GM13976 (cell line): Measurements from ENCODE around the gene CDK5.
"Not testable (repeated sequence)": the region's sequence is repeated elsewhere in the genome, so short reads cannot be mapped to it uniquely, and the experiment has no call there.

Source experiments
- DNase-seq: peaks from one replicate; pipeline ENCODE4 v3.0.0; 2012; ENCODE audit warnings: low spot score
- in situ Hi-C: fragments of 300-500 bp; cut with MboI; formaldehyde crosslinking; loops from one replicate; pipeline ENCODE4 v1.12.0; 2022; ENCODE audit warnings: low sequenced_read_pairs, mixed read lengths, inconsistent platforms; ENCODE audit not compliant: unreplicated experiment
- TF ChIP-seq, protein P1 (sequence below): IDR thresholded peaks from 2 replicates; pipeline ENCODE4 v1.5.1; 2012; ENCODE audit warnings: borderline replicate concordance, mild to moderate bottlenecking; ENCODE audit not compliant: insufficient read depth; ENCODE audit errors: extremely low read depth, missing control alignments, control extremely low read depth

CDK5 gene

DNA sequence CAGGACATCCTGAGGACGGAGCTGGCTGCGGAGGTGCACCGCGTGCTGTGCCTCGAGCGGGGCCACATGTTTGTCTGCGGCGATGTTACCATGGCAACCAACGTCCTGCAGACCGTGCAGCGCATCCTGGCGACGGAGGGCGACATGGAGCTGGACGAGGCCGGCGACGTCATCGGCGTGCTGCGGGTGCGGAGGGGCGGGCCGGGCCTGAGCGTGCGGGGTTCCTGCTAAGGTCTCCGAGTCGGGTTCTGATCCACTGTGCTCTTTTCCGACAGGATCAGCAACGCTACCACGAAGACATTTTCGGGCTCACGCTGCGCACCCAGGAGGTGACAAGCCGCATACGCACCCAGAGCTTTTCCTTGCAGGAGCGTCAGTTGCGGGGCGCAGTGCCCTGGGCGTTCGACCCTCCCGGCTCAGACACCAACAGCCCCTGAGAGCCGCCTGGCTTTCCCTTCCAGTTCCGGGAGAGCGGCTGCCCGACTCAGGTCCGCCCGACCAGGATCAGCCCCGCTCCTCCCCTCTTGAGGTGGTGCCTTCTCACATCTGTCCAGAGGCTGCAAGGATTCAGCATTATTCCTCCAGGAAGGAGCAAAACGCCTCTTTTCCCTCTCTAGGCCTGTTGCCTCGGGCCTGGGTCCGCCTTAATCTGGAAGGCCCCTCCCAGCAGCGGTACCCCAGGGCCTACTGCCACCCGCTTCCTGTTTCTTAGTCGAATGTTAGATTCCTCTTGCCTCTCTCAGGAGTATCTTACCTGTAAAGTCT is 43.8 kb downstream of the CDK5 start:
- in situ Hi-C loops, result no loop called here
- DNase-seq, result peak; percentile 85
- TF ChIP-seq, protein P1, sequence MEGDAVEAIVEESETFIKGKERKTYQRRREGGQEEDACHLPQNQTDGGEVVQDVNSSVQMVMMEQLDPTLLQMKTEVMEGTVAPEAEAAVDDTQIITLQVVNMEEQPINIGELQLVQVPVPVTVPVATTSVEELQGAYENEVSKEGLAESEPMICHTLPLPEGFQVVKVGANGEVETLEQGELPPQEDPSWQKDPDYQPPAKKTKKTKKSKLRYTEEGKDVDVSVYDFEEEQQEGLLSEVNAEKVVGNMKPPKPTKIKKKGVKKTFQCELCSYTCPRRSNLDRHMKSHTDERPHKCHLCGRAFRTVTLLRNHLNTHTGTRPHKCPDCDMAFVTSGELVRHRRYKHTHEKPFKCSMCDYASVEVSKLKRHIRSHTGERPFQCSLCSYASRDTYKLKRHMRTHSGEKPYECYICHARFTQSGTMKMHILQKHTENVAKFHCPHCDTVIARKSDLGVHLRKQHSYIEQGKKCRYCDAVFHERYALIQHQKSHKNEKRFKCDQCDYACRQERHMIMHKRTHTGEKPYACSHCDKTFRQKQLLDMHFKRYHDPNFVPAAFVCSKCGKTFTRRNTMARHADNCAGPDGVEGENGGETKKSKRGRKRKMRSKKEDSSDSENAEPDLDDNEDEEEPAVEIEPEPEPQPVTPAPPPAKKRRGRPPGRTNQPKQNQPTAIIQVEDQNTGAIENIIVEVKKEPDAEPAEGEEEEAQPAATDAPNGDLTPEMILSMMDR, result no peak

DNA sequence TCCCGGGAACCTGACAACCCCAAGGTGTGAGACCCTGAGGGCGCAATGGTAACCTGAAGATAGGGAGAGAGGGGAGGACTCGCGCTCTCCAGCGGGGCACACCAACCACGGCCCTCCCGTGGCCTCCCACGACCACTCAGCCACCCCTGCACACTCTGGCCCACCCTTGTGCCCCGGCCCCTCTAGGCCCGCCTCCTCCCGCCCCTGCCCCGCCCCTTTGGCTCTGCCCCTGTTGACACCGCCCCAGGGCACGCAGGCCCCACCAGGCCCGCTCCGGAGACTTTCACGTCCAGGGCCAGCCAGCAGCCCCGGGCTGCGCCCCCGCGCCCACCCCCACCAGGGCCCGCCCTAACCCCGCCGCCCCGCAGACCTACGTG is 44.4 kb downstream of the CDK5 start:
- DNase-seq, result no peak
- in situ Hi-C loops, result no loop called here
- TF ChIP-seq, protein P1, result no peak

DNA sequence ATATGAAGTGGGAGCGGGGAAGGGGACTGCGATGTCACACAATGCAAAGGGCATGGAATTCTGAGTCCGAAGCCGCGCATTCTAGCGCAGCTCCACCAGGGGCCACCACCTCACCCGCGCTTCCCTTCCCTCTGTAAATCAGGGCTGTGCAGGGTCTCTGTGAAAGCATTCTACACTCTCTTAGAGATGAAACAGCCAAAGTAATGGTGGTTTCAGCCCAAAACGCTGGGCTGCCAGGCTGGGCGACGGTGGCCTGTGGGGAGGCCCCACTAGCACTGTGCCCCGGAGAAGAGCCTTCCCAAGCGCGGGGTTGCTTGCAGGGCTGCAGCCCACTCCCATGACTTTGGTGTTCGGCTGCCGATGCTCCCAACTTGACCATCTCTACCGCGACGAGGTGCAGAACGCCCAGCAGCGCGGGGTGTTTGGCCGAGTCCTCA is 44.8 kb downstream of the CDK5 start:
- DNase-seq, result no peak
- TF ChIP-seq, protein P1, result peak; percentile 50
- in situ Hi-C loops, result no loop called here

DNA sequence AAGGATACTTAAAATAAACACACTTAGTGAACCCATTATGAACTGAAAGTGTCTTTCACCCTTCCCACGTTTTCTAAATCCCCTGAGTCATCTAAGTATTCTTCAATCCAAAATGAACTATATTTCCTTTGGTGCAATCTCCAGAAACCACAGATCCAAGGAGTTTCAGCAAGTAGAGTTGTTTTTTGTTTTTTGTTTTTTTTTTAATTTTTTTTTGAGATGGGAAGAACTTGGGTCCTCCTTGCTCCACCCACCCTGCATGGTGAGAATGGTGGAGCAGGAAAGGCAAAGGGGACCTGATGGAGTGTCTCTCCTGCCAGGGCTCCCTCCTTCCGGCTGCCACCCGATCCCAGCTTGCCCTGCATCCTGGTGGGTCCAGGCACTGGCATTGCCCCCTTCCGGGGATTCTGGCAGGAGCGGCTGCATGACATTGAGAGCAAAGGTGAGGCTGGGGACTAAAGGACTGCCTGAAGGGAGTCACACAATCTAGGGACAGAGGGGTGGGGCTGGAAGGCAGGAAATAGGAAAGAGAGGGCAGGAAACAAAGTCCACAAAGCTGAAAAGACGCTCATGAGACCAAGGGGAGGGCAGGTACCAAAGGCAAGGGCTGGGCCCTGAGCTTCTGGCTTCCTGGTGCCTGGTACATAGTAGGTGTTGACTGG is 45.5 kb downstream of the CDK5 start:
- no peak for DNase-seq
- in situ Hi-C loops, result no loop called here
- TF ChIP-seq, protein P1, result no peak

DNA sequence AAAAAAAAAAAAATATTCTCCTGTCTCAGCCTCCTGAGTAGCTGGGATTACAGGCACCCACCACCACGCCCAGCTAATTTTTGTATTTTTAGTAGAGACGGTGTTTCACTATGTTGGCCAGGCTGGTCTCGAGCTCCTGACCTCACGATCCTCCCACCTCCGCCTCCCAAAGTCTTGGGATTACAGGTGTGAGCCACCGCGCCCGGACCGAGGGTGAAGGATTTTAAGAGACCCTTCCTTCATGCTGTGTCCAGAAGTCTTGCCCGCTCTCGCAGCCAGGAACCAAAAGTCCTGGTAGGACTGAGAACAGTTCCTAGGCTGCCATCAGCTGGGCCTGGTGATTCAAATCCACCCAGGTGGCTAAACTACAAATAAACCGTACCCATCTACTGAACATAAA is 46.1 kb downstream of the CDK5 start:
- DNase-seq, in situ Hi-C loops: not testable (repeated sequence)

DNA sequence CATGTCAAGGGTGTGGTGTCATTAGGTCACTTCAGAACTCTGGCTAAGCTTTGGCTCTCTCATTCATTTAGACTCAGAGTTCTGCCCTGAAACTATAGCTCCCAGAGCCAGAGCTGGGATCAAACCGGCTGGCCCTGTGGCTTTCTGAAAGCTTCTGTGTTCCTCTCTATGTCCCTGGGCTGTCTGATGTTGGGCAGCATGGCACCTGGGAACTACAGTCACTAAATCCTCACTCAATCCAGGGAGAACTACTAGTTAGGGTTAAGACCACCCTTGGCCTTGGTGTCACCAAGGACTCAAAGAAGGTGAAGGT is 46.6 kb downstream of the CDK5 start:
- in situ Hi-C loops, result no loop called here
- TF ChIP-seq, protein P1, result no peak
- no peak for DNase-seq

DNA sequence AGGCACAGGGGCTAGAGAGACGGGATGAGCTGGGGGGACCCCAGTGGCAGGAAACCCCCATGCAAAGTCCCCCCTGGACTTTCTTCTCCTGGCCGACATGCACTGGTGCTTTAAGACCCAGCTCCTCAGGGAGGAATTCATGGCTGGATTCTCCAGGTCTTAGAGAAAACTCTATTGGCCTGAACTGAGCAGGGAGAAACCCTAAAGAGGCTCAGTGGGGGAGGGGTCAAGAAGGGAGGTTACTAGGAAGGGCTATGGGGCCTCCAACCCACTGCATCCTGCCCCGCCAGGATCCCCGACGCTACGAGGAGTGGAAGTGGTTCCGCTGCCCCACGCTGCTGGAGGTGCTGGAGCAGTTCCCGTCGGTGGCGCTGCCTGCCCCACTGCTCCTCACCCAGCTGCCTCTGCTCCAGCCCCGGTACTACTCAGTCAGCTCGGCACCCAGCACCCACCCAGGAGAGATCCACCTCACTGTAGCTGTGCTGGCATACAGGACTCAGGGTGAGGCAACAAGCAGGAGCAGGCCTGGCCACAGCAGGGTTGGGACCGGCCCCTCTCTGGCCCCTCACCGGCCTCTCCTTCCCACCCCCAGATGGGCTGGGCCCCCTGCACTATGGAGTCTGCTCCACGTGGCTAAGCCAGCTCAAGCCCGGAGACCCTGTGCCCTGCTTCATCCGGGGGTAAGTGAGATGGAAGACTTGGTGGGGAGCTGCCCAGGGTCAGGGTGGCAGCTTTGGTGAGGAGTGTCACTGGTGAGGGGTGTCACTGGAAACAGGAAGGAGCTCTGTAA is 47.2 kb downstream of the CDK5 start:
- DNase-seq, result no peak
- TF ChIP-seq, protein P1, result no peak
- in situ Hi-C loops, result no loop called here
